ENCODE measurements around the gene TGM3.

The TGM3 gene

GRCh38 chr20:2311329-2311728 is 15.5 kb downstream of the TGM3 start:
- DNase-seq, result no peak

GRCh38 chr20:2312876-2313275 is 17.1 kb downstream of the TGM3 start:
- DNase-seq, result no peak

GRCh38 chr20:2313316-2313715 is 17.5 kb downstream of the TGM3 start:
- DNase-seq, result no peak

- DNase-seq, result no peak
Observed at GRCh38 chr20:2314759-2315439, 19.1 kb downstream of the TGM3 start.

- no peak for DNase-seq
Observed at GRCh38 chr20:2315440-2315778, 19.6 kb downstream of the TGM3 start.

GRCh38 chr20:2316847-2317495 is 21.2 kb downstream of the TGM3 start:
- DNase-seq, result no peak

- no peak for DNase-seq
Observed at GRCh38 chr20:2320813-2321658, 25.2 kb downstream of the TGM3 start.

- no peak for DNase-seq
Observed at GRCh38 chr20:2323051-2323450, 27.2 kb downstream of the TGM3 start.

GRCh38 chr20:2326046-2326445 is 30.2 kb downstream of the TGM3 start:
- no peak for DNase-seq

GRCh38 chr20:2327620-2328555 is 32.1 kb downstream of the TGM3 start:
- no peak for DNase-seq

- DNase-seq, result no peak
Observed at GRCh38 chr20:2329286-2329685, 33.5 kb downstream of the TGM3 start.

- DNase-seq, result no peak
Observed at GRCh38 chr20:2330090-2330695, 34.4 kb downstream of the TGM3 start.

- DNase-seq, result no peak
Observed at GRCh38 chr20:2331106-2331505, 35.3 kb downstream of the TGM3 start.

GRCh38 chr20:2331901-2332565 is 36.2 kb downstream of the TGM3 start:
- no peak for DNase-seq

- DNase-seq, result no peak
Observed at GRCh38 chr20:2332711-2333110, 36.9 kb downstream of the TGM3 start.

- no peak for DNase-seq
Observed at GRCh38 chr20:2333821-2334220, 38.0 kb downstream of the TGM3 start.

GRCh38 chr20:2335096-2335870 is 39.5 kb downstream of the TGM3 start:
- DNase-seq, result no peak

- no peak for DNase-seq
Observed at GRCh38 chr20:2336471-2336870, 40.7 kb downstream of the TGM3 start.

- DNase-seq, result no peak
Observed at GRCh38 chr20:2337142-2337541, 41.3 kb downstream of the TGM3 start.

GRCh38 chr20:2338411-2339066 is 42.7 kb downstream of the TGM3 start:
- no peak for DNase-seq

GRCh38 chr20:2340136-2340535 is 44.3 kb downstream of the TGM3 start:
- no peak for DNase-seq

Data from activated CD4-positive, alpha-beta T cell treated with anti-CD3 and anti-CD28 coated beads for 48 hours (primary cell).